ENCODE results near the gene THSD4.

Gene THSD4

GRCh38 chr15:71136159-71136783 is 21.0 kb downstream of the THSD4 start:
- Histone ChIP-seq H3K27me3 (ENCODE audit: insufficient read depth, low read length, poor library complexity, severe bottlenecking) (no peaks in the 10 kb centered on the region), H3K9me3 (ENCODE audit: insufficient read depth, low read depth, low read length) (no peaks in the 10 kb centered on the region), H3F3A (ENCODE audit: low read depth) (no peaks in the 10 kb centered on the region), H4K20me1 (ENCODE audit: insufficient read depth, low read length, poor library complexity, severe bottlenecking) (no peaks in the 10 kb centered on the region), H3K36me3 (ENCODE audit: insufficient read depth, low read length) (no peaks in the 10 kb centered on the region), H3K4me2 (ENCODE audit: low read depth, low read length, poor library complexity, severe bottlenecking) (no peak overlapping the region), H3K4me1 (ENCODE audit: insufficient read depth, low read length, poor library complexity, severe bottlenecking) (no peaks in the 10 kb centered on the region), H3K9ac (ENCODE audit: low read depth, low read length, poor library complexity, severe bottlenecking) (no peak overlapping the region), H3K79me2 (ENCODE audit: insufficient read depth, low read length) (no peaks in the 10 kb centered on the region), H3K4me3 (ENCODE audit: low read length, poor library complexity, severe bottlenecking) (no peak overlapping the region), H2AFZ (ENCODE audit: low read length) (no peak overlapping the region), H3K9me2 (replicated peaks; ENCODE audit: low read depth, low read length) (no peaks in the 10 kb centered on the region)
- TF ChIP-seq CTCF (conservative IDR thresholded peaks at IDR 0.05; ENCODE audit: low read length), result no peak
- no peak for TF ChIP-seq EZH2phosphoT487 (IDR thresholded peaks at IDR 0.05; ENCODE audit: borderline replicate concordance)

- Histone ChIP-seq H4K20me1 (ENCODE audit: insufficient read depth, low read length, poor library complexity, severe bottlenecking) (no peaks in the 10 kb centered on the region), H3K4me1 (ENCODE audit: insufficient read depth, low read length, poor library complexity, severe bottlenecking) (no peaks in the 10 kb centered on the region), H3K9me2 (replicated peaks; ENCODE audit: low read depth, low read length) (no peaks in the 10 kb centered on the region), H3K79me2 (ENCODE audit: insufficient read depth, low read length) (no peaks in the 10 kb centered on the region), H3K9ac (ENCODE audit: low read depth, low read length, poor library complexity, severe bottlenecking) (no peak overlapping the region), H3K4me3 (ENCODE audit: low read length, poor library complexity, severe bottlenecking) (no peak overlapping the region), H3K9me3 (ENCODE audit: insufficient read depth, low read depth, low read length) (no peaks in the 10 kb centered on the region), H2AFZ (ENCODE audit: low read length) (no peak overlapping the region), H3K36me3 (ENCODE audit: insufficient read depth, low read length) (no peaks in the 10 kb centered on the region), H3K27me3 (ENCODE audit: insufficient read depth, low read length, poor library complexity, severe bottlenecking) (no peaks in the 10 kb centered on the region), H3K4me2 (ENCODE audit: low read depth, low read length, poor library complexity, severe bottlenecking) (no peak overlapping the region), H3F3A (ENCODE audit: low read depth) (no peaks in the 10 kb centered on the region)
- TF ChIP-seq EZH2phosphoT487 (IDR thresholded peaks at IDR 0.05; ENCODE audit: borderline replicate concordance) (no peak), CTCF (conservative IDR thresholded peaks at IDR 0.05; ENCODE audit: low read length) (no peak)
These were observed 21.7 kb downstream of the THSD4 start for GRCh38 chr15:71136793-71137518.

- Histone ChIP-seq H3K9me3 (ENCODE audit: insufficient read depth, low read depth, low read length) (no peaks in the 10 kb centered on the region), H3K4me2 (ENCODE audit: low read depth, low read length, poor library complexity, severe bottlenecking) (no peak overlapping the region), H4K20me1 (ENCODE audit: insufficient read depth, low read length, poor library complexity, severe bottlenecking) (no peaks in the 10 kb centered on the region), H3K9ac (ENCODE audit: low read depth, low read length, poor library complexity, severe bottlenecking) (no peak overlapping the region), H3F3A (ENCODE audit: low read depth) (no peaks in the 10 kb centered on the region), H3K79me2 (ENCODE audit: insufficient read depth, low read length) (no peaks in the 10 kb centered on the region), H3K9me2 (replicated peaks; ENCODE audit: low read depth, low read length) (no peaks in the 10 kb centered on the region), H3K36me3 (ENCODE audit: insufficient read depth, low read length) (no peaks in the 10 kb centered on the region), H3K27me3 (ENCODE audit: insufficient read depth, low read length, poor library complexity, severe bottlenecking) (no peaks in the 10 kb centered on the region), H3K4me3 (ENCODE audit: low read length, poor library complexity, severe bottlenecking) (no peak overlapping the region), H3K4me1 (ENCODE audit: insufficient read depth, low read length, poor library complexity, severe bottlenecking) (no peaks in the 10 kb centered on the region), H2AFZ (ENCODE audit: low read length) (no peak overlapping the region)
- TF ChIP-seq EZH2phosphoT487 (IDR thresholded peaks at IDR 0.05; ENCODE audit: borderline replicate concordance) (no peak), CTCF (conservative IDR thresholded peaks at IDR 0.05; ENCODE audit: low read length) (no peak)
These were observed 23.2 kb downstream of the THSD4 start for GRCh38 chr15:71138473-71138872.

Measured in Loucy (cell line).